OCI-LY3 (cell line): ENCODE results near the gene ENTR1.

Source experiments
- CTCF ChIP-seq: fragments of 200-600, 300-600 bp; sonication (generic); IDR thresholded peaks from 2 replicates; pipeline ENCODE4 v1.5.1; 2014; ENCODE audit warnings: antibody characterized with exemption, low read length, low read depth
- EZH2phosphoT487 ChIP-seq: fragments of 200-600 bp; shearing (Covaris generic); IDR thresholded peaks from 2 replicates; pipeline ENCODE4 v1.6.1; 2018; ENCODE audit warnings: antibody characterized with exemption, mixed run types, low read depth

- no peak for TF ChIP-seq CTCF
- TF ChIP-seq EZH2phosphoT487 = no peak
These were observed 21.5 kb upstream of the ENTR1 start for GRCh38 chr9:136431782-136432350.
